Measurements from ENCODE around the gene PCNX4. TPM values are rescaled to one million over a fixed set of nuclear protein-coding genes. Genes with fewer than 3 reads are reported as not detected.

PCNX4 gene
- total RNA-seq, 1 donor from 2014 or later, result 29.2 TPM

DNA sequence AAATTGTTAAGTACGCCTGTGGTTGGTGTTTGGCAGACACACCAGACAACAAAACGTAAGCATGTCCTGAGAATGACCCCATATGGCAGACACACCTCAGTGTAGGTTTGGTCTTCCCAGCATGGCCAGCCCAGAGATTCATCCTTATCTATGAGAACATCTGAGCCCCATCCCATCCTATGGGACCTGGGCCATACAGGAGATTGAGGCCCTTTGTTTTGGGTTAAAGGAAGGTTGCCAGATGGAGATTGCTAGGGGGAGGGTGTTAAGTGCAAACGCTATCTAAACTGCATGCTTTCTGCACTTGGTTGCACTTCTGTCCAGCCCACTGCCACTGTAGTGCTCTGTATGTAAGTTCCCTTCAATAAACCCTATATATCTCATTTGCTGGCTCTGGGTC lies 4.1 kb upstream of the PCNX4 start:
- H3K27me3 ChIP-seq (ENCODE audit: control insufficient read depth in 3 of 3, insufficient read depth in 3 of 3, low read length in 3 of 3), result no peaks in the 10 kb centered on the region
- H3K9me3 ChIP-seq (ENCODE audit: control insufficient read depth in 3 of 3, low read length in 3 of 3), result no peaks in the 10 kb centered on the region

DNA sequence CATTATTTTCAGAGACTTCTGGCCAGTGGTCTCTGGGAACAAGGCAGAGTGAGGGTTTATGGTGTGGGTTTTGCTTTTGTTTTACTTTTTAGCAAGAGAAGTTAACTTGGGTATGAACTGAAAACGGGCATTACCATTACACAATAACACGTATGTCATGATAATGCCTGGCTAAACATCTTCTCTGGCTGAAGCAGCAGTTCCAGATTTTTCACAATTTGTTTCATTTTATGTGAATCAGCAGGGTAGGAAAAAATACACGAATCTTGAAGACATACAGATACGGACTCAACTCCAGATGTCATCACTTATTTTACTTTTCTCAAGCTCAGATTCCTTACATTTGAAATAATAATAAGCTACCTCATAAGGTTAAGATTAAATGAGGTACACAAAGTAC lies 2.5 kb upstream of the PCNX4 start:
- Histone ChIP-seq H3K27me3 (ENCODE audit: control insufficient read depth in 3 of 3, insufficient read depth in 3 of 3, low read length in 3 of 3) (no peaks in the 10 kb centered on the region), H3K4me3 (ENCODE audit: low read length in 3 of 3) (no peak overlapping the region), H3K9ac (ENCODE audit: low read depth in 1 of 3, low read length in 3 of 3) (no peak overlapping the region), H3K36me3 (ENCODE audit: control insufficient read depth in 3 of 3, insufficient read depth in 3 of 3, low read length in 3 of 3) (no peaks in the 10 kb centered on the region), H3K4me1 (ENCODE audit: control insufficient read depth in 3 of 3, insufficient read depth in 3 of 3, low read length in 3 of 3) (peaks cover 12 to 14% (median 13%) of the 10 kb centered on the region in 3 donors), H3K9me3 (ENCODE audit: control insufficient read depth in 3 of 3, low read length in 3 of 3) (no peaks in the 10 kb centered on the region), H3K27ac (ENCODE audit: low read depth, low read length) (no peak overlapping the region)

More for the DNA sequence above, 4.1 kb upstream of the PCNX4 start:
- Histone ChIP-seq H3K4me3 (ENCODE audit: low read length in 3 of 3) (no peak overlapping the region), H3K4me1 (ENCODE audit: control insufficient read depth in 3 of 3, insufficient read depth in 3 of 3, low read length in 3 of 3) (peaks cover 0 to 5% (median 0%) of the 10 kb centered on the region in 3 donors), H3K9ac (ENCODE audit: low read depth in 1 of 3, low read length in 3 of 3) (no peak overlapping the region), H3K36me3 (ENCODE audit: control insufficient read depth in 3 of 3, insufficient read depth in 3 of 3, low read length in 3 of 3) (no peaks in the 10 kb centered on the region), H3K27ac (ENCODE audit: low read depth, low read length) (no peak overlapping the region)

DNA sequence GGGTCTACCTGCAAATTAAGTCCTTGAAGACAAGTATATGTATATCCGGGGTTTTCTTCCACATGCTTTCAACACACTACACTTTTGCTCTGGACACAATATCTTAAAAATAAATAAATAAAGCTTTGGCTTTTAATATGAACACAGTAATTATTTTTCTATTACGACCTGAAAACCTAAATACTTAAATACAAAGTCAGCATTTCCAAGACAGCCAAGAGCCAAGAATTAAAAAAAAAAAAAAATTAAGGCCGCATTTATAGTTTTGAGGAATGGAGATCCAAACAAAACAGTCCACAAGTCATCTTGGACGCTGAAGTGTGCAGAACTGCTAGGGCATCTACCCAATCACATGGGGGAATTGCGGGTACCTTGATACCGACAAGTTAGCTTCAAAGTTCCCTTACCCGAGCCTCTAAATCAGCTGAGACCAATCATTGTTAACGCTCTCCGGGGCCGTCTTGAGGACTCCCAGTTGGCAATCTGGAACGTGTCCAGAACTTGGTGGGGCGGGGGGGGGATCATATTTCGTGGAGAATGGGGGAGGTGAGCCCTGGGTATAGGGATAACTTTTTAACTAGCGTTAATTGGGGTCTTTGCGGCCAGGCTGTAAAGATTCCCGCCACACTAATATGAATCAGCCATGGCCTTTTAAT lies 731 bp upstream of the PCNX4 start:
- H3K36me3 ChIP-seq (ENCODE audit: control insufficient read depth in 3 of 3, insufficient read depth in 3 of 3, low read length in 3 of 3), result no peaks in the 10 kb centered on the region
- peak overlapping the region; percentile 86 to 93 (median 93) for H3K4me3 ChIP-seq (ENCODE audit: low read length in 3 of 3)
- no peaks in the 10 kb centered on the region for H3K9me3 ChIP-seq (ENCODE audit: control insufficient read depth in 3 of 3, low read length in 3 of 3)
- no peaks in the 10 kb centered on the region for H3K27me3 ChIP-seq (ENCODE audit: control insufficient read depth in 3 of 3, insufficient read depth in 3 of 3, low read length in 3 of 3)
- peak overlapping the region; percentile 90 to 96 (median 94) for H3K9ac ChIP-seq (ENCODE audit: low read depth in 1 of 3, low read length in 3 of 3)
- peaks cover 21 to 29% (median 26%) of the 10 kb centered on the region in 3 donors for H3K4me1 ChIP-seq (ENCODE audit: control insufficient read depth in 3 of 3, insufficient read depth in 3 of 3, low read length in 3 of 3)
- H3K27ac ChIP-seq (ENCODE audit: low read depth, low read length), result peak overlapping the region; percentile 99

DNA sequence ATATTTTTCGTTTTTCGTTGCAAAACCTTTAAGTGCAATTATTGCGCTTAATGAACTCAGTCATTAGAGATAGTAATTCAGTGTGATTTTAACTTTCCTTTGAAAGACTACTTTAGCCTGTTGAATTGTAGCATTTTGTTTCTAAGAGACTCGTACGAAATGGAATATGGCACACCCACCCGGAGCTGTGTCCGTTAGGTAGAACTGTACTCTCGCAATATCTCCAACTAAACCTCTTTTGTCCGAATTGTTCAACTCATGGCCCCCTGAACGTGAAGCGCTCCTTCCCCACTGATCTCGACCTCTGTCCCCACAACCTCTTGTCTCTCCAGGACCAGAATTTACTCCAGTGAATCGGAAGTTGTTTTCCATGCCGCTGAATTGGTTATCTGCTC lies 800 bp downstream of the PCNX4 start:
- peaks cover 29 to 38% (median 37%) of the 10 kb centered on the region in 3 donors for H3K4me1 ChIP-seq (ENCODE audit: control insufficient read depth in 3 of 3, insufficient read depth in 3 of 3, low read length in 3 of 3)
- H3K9me3 ChIP-seq (ENCODE audit: control insufficient read depth in 3 of 3, low read length in 3 of 3), result no peaks in the 10 kb centered on the region
- peak overlapping the region; percentile 90 to 96 (median 94) for H3K9ac ChIP-seq (ENCODE audit: low read depth in 1 of 3, low read length in 3 of 3)

DNA sequence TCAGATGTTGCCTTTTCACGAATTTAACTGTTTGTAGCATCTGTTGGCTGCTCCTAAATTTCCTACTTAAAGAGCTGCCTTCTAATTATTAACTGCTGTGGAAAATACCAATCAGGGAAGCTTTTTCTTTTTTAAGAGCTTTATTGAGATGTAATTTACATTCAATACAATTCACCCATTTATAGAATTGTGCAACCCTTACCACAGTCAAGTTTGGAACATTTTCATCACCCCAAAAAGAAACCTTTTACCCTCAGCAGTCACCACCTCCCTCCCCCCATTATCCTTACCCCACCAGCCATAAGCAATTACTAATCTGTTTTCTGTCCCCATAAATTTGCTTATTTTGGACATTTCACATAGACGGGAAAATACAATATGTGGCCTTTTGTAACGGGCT lies 1.4 kb downstream of the PCNX4 start:
- Histone ChIP-seq H3K36me3 (ENCODE audit: control insufficient read depth in 3 of 3, insufficient read depth in 3 of 3, low read length in 3 of 3) (peaks cover 0 to 2% (median 0%) of the 10 kb centered on the region in 3 donors), H3K27me3 (ENCODE audit: control insufficient read depth in 3 of 3, insufficient read depth in 3 of 3, low read length in 3 of 3) (no peaks in the 10 kb centered on the region), H3K9ac (ENCODE audit: low read depth in 1 of 3, low read length in 3 of 3) (peak overlapping the region; percentile 90 to 96 (median 94)), H3K4me1 (ENCODE audit: control insufficient read depth in 3 of 3, insufficient read depth in 3 of 3, low read length in 3 of 3) (peaks cover 29 to 43% (median 41%) of the 10 kb centered on the region in 3 donors), H3K9me3 (ENCODE audit: control insufficient read depth in 3 of 3, low read length in 3 of 3) (no peaks in the 10 kb centered on the region), H3K4me3 (ENCODE audit: low read length in 3 of 3) (peak overlapping the region; percentile 86 to 93 (median 93)), H3K27ac (ENCODE audit: low read depth, low read length) (peak overlapping the region; percentile 99)

More for the DNA sequence above, 800 bp downstream of the PCNX4 start:
- Histone ChIP-seq H3K27me3 (ENCODE audit: control insufficient read depth in 3 of 3, insufficient read depth in 3 of 3, low read length in 3 of 3) (no peaks in the 10 kb centered on the region), H3K27ac (ENCODE audit: low read depth, low read length) (peak overlapping the region; percentile 99), H3K36me3 (ENCODE audit: control insufficient read depth in 3 of 3, insufficient read depth in 3 of 3, low read length in 3 of 3) (no peaks in the 10 kb centered on the region), H3K4me3 (ENCODE audit: low read length in 3 of 3) (peak overlapping the region; percentile 86 to 93 (median 93))

DNA sequence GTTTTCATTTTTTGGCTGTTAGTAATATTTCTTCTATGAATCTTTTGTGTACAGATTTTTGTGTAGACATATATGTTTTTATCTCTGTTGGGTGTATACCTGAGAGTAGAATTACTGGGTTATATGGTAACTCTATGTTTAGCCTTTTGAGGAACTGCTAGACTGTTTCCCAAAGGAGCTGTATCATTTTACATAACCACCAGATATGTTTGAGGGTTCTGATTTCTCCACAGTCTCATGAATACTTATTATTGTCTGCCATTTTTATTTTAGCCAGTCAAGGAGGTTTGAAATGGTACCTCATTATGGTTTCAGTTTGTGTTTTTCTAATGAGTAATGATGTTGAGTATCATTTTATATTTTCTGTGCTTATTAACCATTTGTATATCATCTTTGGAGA lies 1.9 kb downstream of the PCNX4 start:
- Histone ChIP-seq H3K9me3 (ENCODE audit: control insufficient read depth in 3 of 3, low read length in 3 of 3) (no peaks in the 10 kb centered on the region), H3K27ac (ENCODE audit: low read depth, low read length) (peak overlapping the region; percentile 99), H3K36me3 (ENCODE audit: control insufficient read depth in 3 of 3, insufficient read depth in 3 of 3, low read length in 3 of 3) (peaks cover 0 to 2% (median 0%) of the 10 kb centered on the region in 3 donors), H3K9ac (ENCODE audit: low read depth in 1 of 3, low read length in 3 of 3) (peak overlapping the region in 2 of 3 donors; percentile 90 to 96), H3K27me3 (ENCODE audit: control insufficient read depth in 3 of 3, insufficient read depth in 3 of 3, low read length in 3 of 3) (no peaks in the 10 kb centered on the region), H3K4me1 (ENCODE audit: control insufficient read depth in 3 of 3, insufficient read depth in 3 of 3, low read length in 3 of 3) (peaks cover 29 to 47% (median 44%) of the 10 kb centered on the region in 3 donors), H3K4me3 (ENCODE audit: low read length in 3 of 3) (peak overlapping the region; percentile 86 to 93 (median 93))

DNA sequence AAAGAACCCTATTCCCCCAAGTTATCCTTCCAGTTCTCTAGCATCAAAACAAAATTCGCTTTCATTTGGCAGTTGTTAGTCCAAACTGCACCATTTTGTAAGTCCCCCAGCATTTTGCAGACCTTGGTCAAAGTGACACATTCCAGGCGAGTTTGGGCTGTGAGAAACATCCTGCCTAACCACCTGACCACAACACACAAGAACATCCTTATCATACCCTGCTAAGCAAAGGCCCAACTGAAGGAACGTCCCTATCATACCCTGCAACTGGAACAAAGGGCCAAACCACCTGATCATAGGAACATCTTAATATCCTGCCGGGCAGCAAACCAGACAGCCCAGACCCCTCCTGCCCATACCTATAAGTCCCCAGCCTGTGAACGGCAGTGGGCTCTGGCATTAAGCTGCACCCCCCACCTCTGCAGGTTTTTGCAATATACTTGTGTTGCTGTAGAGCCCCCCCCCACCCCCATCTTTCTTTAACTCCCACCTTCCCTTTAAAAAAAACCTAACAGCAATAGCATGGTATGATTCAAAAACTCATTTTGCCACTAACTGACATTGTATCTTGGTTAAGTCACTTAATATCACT lies 2.7 kb downstream of the PCNX4 start:
- Histone ChIP-seq H3K4me3 (ENCODE audit: low read length in 3 of 3) (peak overlapping the region in 2 of 3 donors; percentile 11 to 44), H3K27ac (ENCODE audit: low read depth, low read length) (peak overlapping the region; percentile 99), H3K36me3 (ENCODE audit: control insufficient read depth in 3 of 3, insufficient read depth in 3 of 3, low read length in 3 of 3) (peaks cover 0 to 2% (median 0%) of the 10 kb centered on the region in 3 donors), H3K9ac (ENCODE audit: low read depth in 1 of 3, low read length in 3 of 3) (peak overlapping the region in 1 of 3 donors; percentile 14), H3K9me3 (ENCODE audit: control insufficient read depth in 3 of 3, low read length in 3 of 3) (no peaks in the 10 kb centered on the region), H3K4me1 (ENCODE audit: control insufficient read depth in 3 of 3, insufficient read depth in 3 of 3, low read length in 3 of 3) (peaks cover 29 to 47% (median 44%) of the 10 kb centered on the region in 3 donors), H3K27me3 (ENCODE audit: control insufficient read depth in 3 of 3, insufficient read depth in 3 of 3, low read length in 3 of 3) (no peaks in the 10 kb centered on the region)

DNA sequence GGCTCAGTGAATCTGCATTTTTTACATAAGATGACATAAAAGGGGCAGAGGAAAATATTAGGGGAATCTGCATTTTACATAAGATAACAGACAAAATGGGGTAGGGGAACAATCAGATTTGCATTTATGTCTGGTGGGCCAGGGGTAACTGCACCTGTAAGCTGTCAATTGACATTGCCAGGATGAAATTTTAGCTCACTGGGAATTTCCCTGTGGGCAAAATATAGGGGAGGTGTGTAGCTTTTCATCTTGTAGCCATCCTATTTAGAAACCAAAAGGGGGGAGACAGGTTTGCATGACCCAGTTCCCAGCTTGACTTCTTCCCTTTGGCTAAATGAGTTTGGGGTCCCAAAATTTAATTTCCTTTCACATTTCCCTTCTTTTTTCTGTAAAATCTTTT lies 3.5 kb downstream of the PCNX4 start:
- peak overlapping the region; percentile 99 for H3K27ac ChIP-seq (ENCODE audit: low read depth, low read length)
- no peaks in the 10 kb centered on the region for H3K9me3 ChIP-seq (ENCODE audit: control insufficient read depth in 3 of 3, low read length in 3 of 3)
- H3K36me3 ChIP-seq (ENCODE audit: control insufficient read depth in 3 of 3, insufficient read depth in 3 of 3, low read length in 3 of 3), result peaks cover 0 to 2% (median 0%) of the 10 kb centered on the region in 3 donors
- peaks cover 29 to 47% (median 44%) of the 10 kb centered on the region in 3 donors for H3K4me1 ChIP-seq (ENCODE audit: control insufficient read depth in 3 of 3, insufficient read depth in 3 of 3, low read length in 3 of 3)
- H3K27me3 ChIP-seq (ENCODE audit: control insufficient read depth in 3 of 3, insufficient read depth in 3 of 3, low read length in 3 of 3), result no peaks in the 10 kb centered on the region
- no peak overlapping the region for H3K9ac ChIP-seq (ENCODE audit: low read depth in 1 of 3, low read length in 3 of 3)
- H3K4me3 ChIP-seq (ENCODE audit: low read length in 3 of 3), result peak overlapping the region in 1 of 3 donors; percentile 27

DNA sequence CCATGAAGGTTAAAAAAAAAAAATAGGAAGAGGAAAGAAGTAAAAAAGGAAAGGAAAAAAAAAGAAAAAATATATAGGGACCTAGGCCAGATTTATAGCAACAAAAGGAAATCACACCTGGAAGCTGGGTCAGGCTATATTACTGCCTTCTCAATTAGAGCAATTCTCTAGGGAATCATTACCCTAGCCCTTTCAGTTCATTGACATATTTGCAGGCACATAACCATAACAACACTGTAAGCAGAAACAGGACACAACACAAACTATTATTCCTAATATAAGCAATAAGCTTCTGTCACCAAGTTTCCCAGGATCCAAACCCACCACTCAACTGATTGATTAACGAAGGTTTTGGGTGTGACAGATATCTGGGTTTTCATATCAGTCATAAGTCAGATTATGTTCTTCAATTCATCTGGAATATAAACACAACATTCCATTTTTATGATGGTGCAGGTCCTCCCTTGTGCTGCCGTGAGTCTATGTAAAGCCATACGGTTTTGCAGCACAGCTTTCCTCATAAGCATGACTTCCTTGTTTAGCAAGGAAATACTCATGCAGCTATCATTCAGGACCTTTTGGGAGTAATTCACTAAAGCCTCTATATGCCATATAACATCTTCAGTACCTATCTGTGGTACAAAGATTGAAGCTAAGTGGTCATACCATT lies 4.2 kb downstream of the PCNX4 start:
- Histone ChIP-seq H3K4me3 (ENCODE audit: low read length in 3 of 3) (peak overlapping the region in 1 of 3 donors; percentile 12), H3K9ac (ENCODE audit: low read depth in 1 of 3, low read length in 3 of 3) (no peak overlapping the region), H3K36me3 (ENCODE audit: control insufficient read depth in 3 of 3, insufficient read depth in 3 of 3, low read length in 3 of 3) (peaks cover 0 to 2% (median 0%) of the 10 kb centered on the region in 3 donors), H3K27ac (ENCODE audit: low read depth, low read length) (peak overlapping the region; percentile 99), H3K9me3 (ENCODE audit: control insufficient read depth in 3 of 3, low read length in 3 of 3) (no peaks in the 10 kb centered on the region), H3K27me3 (ENCODE audit: control insufficient read depth in 3 of 3, insufficient read depth in 3 of 3, low read length in 3 of 3) (no peaks in the 10 kb centered on the region), H3K4me1 (ENCODE audit: control insufficient read depth in 3 of 3, insufficient read depth in 3 of 3, low read length in 3 of 3) (peaks cover 29 to 44% (median 42%) of the 10 kb centered on the region in 3 donors)
